GM18861 (cell line): Measurements from ENCODE around the gene ABCC1.

ENCODE experiments used
- ATAC-seq: cut with Tn5 transposase; IDR thresholded peaks from one replicate; pipeline ENCODE4 v1.9.1; 2021; ENCODE audit not compliant: unreplicated experiment

The ABCC1 gene

GRCh38 chr16:16038950-16039349, 89.5 kb downstream of the ABCC1 start:
- ATAC-seq: no peak

GRCh38 chr16:16041196-16041892, 91.9 kb downstream of the ABCC1 start:
- ATAC-seq: no peak

GRCh38 chr16:16042076-16042475, 92.7 kb downstream of the ABCC1 start:
- no peak for ATAC-seq

GRCh38 chr16:16045296-16045695, 95.9 kb downstream of the ABCC1 start:
- no peak for ATAC-seq

GRCh38 chr16:16045879-16046278, 96.5 kb downstream of the ABCC1 start:
- ATAC-seq: no peak

GRCh38 chr16:16047761-16048160, 98.3 kb downstream of the ABCC1 start:
- no peak for ATAC-seq

- ATAC-seq: no peak
Observed at GRCh38 chr16:16048904-16049582, 99.6 kb downstream of the ABCC1 start.

- no peak for ATAC-seq
Observed at GRCh38 chr16:16050106-16050505, 100.7 kb downstream of the ABCC1 start.

- ATAC-seq: no peak
Observed at GRCh38 chr16:16051132-16051531, 101.7 kb downstream of the ABCC1 start.

- no peak for ATAC-seq
Observed at GRCh38 chr16:16052916-16053315, 103.5 kb downstream of the ABCC1 start.

- ATAC-seq: no peak
Observed at GRCh38 chr16:16057102-16057501, 107.7 kb downstream of the ABCC1 start.

- ATAC-seq: no peak
Observed at GRCh38 chr16:16059160-16059559, 109.7 kb downstream of the ABCC1 start.

- no peak for ATAC-seq
Observed at GRCh38 chr16:16059895-16060590, 110.6 kb downstream of the ABCC1 start.

- no peak for ATAC-seq
Observed at GRCh38 chr16:16062023-16062937, 112.9 kb downstream of the ABCC1 start.

GRCh38 chr16:16063683-16064082, 114.3 kb downstream of the ABCC1 start:
- no peak for ATAC-seq

GRCh38 chr16:16064874-16065384, 115.5 kb downstream of the ABCC1 start:
- ATAC-seq: no peak

- ATAC-seq: no peak
Observed at GRCh38 chr16:16067127-16067526, 117.7 kb downstream of the ABCC1 start.

- ATAC-seq: no peak
Observed at GRCh38 chr16:16071631-16072244, 122.3 kb downstream of the ABCC1 start.

- no peak for ATAC-seq
Observed at GRCh38 chr16:16073001-16073545, 123.7 kb downstream of the ABCC1 start.
